GM18907 (cell line): ENCODE data around the gene APBB2.
A peak's percentile ranks its signal among the peaks of the same experiment; 100 is the strongest.

Source experiments
- ATAC-seq: cut with Tn5 transposase; IDR thresholded peaks from one replicate; pipeline ENCODE4 v1.9.1; 2021; ENCODE audit warnings: mild to moderate bottlenecking, moderate library complexity; ENCODE audit not compliant: unreplicated experiment

APBB2 gene

GRCh38 chr4:40789771-40790170, 424.6 kb downstream of the APBB2 start:
- ATAC-seq = no peak

- ATAC-seq = no peak
These were observed 425.3 kb downstream of the APBB2 start for GRCh38 chr4:40789031-40789430.

- ATAC-seq = no peak
These were observed 426.0 kb downstream of the APBB2 start for GRCh38 chr4:40788331-40788730.

GRCh38 chr4:40785727-40786126, 428.6 kb downstream of the APBB2 start:
- ATAC-seq = no peak

DNA sequence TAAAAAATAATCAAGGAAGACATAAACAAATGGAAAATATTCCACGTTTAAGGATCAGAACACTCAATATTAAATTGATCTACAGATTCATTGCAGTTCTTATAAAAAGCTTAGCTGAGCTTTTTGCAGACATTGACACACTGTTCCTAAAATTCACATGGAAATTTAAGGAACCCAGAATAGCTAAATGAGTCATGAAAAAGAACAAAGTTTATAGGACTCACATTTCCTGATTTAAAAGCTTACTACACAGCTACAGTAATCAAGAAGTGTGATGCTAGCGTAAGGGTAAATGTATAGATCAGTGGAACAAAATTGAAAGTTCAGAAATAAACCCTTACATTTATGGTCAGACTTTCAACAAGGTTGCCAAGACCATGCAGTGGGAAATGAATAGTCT, 431.5 kb downstream of the APBB2 start:
- ATAC-seq = no peak

GRCh38 chr4:40778090-40778489, 436.3 kb downstream of the APBB2 start:
- no peak for ATAC-seq

GRCh38 chr4:40769266-40769665, 445.1 kb downstream of the APBB2 start:
- no peak for ATAC-seq

DNA sequence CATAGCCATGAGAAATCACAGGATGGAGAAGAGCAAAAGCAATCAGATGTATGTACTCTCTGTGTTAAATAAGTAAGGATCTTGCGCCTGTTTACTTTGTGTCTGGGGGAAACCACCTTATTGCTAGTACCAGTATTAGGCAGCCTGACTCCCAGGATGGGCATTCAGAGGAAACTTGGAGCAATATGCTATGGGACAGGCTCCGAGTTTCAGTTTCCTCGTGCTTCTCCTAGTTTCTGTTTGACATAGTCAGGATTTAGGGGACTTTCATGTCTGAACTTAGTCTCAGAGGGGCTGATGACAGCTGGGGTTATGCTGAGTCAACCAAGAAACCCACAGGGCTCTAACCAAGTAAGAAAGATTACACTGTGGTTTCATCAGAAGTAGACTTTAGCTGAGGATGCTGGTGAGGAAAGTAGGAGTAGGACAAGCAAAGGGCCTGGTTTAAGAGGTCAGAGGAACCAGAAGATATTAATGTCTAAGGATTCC, 451.1 kb downstream of the APBB2 start:
- ATAC-seq = peak; percentile 99
